Eye (tissue), 1 donor: Measurements from ENCODE around the gene CRYBA2.
A peak's percentile ranks its signal among the peaks of the same experiment; 100 is the strongest.

Source experiments
- DNase-seq: peaks from one replicate; pipeline ENCODE4 v3.0.0-alpha.2; 2015

Gene CRYBA2

GRCh38 chr2:218998414-218999002, 5.3 kb upstream of the CRYBA2 start:
- no peak for DNase-seq

GRCh38 chr2:218997731-218998130, 4.5 kb upstream of the CRYBA2 start:
- no peak for DNase-seq

GRCh38 chr2:218996937-218997336, 3.7 kb upstream of the CRYBA2 start:
- no peak for DNase-seq

GRCh38 chr2:218995972-218996711, 2.9 kb upstream of the CRYBA2 start:
- DNase-seq, result peak; percentile 95

GRCh38 chr2:218995561-218995960, 2.3 kb upstream of the CRYBA2 start:
- DNase-seq, result no peak

GRCh38 chr2:218992703-218993344, 398 bp downstream of the CRYBA2 start:
- no peak for DNase-seq

GRCh38 chr2:218992196-218992595, 1.0 kb downstream of the CRYBA2 start:
- DNase-seq, result no peak

- peak; percentile 53 for DNase-seq
These were observed 1.5 kb downstream of the CRYBA2 start for GRCh38 chr2:218991674-218992168.

- no peak for DNase-seq
These were observed 2.6 kb downstream of the CRYBA2 start for GRCh38 chr2:218990612-218991011.

GRCh38 chr2:218990052-218990451, 3.2 kb downstream of the CRYBA2 start:
- no peak for DNase-seq

- no peak for DNase-seq
These were observed 4.6 kb downstream of the CRYBA2 start for GRCh38 chr2:218988650-218989049.

- DNase-seq, result no peak
These were observed 5.1 kb downstream of the CRYBA2 start for GRCh38 chr2:218988164-218988563.

- DNase-seq, result no peak
These were observed 7.0 kb downstream of the CRYBA2 start for GRCh38 chr2:218986148-218986761.

- DNase-seq, result peak; percentile 26
These were observed 7.7 kb downstream of the CRYBA2 start for GRCh38 chr2:218985325-218986091.

- DNase-seq, result no peak
These were observed 8.2 kb downstream of the CRYBA2 start, which contains the start of gene FEV for GRCh38 chr2:218985021-218985324. Gene FEV (minus strand): TSS chr2:218985184. CDS start chr2:218985075, 109 bp downstream.

GRCh38 chr2:218984239-218985020, 8.8 kb downstream of the CRYBA2 start:
- peak; percentile 62 for DNase-seq

- no peak for DNase-seq
These were observed 9.3 kb downstream of the CRYBA2 start for GRCh38 chr2:218983934-218984238.

GRCh38 chr2:218983263-218983933, 9.8 kb downstream of the CRYBA2 start:
- peak; percentile 40 for DNase-seq

GRCh38 chr2:218982586-218983262, 10.5 kb downstream of the CRYBA2 start:
- DNase-seq, result peak; percentile 33

- peak; percentile 75 for DNase-seq
These were observed 11.2 kb downstream of the CRYBA2 start for GRCh38 chr2:218981881-218982585.
